MM.1S (cell line): ENCODE results near the gene MUSK.

Experiments used
- DNase-seq: peaks from one replicate; pipeline ENCODE4 v3.0.0-alpha.2; 2015
- H2AFZ ChIP-seq: fragments of 300-600 bp; sonication (generic); 2 replicates; pipeline ENCODE4 v1.6.0; 2016; ENCODE audit warnings: antibody characterized with exemption, low read length
- H3F3A ChIP-seq: fragments of 300-600 bp; sonication (generic); 2 replicates; pipeline ENCODE4 v1.6.1; 2016; ENCODE audit warnings: mild to moderate bottlenecking, antibody characterized with exemption, low read length, moderate library complexity, mixed read lengths; ENCODE audit not compliant: insufficient read depth
- H3K27ac ChIP-seq: fragments of 300-600 bp; sonication (generic); 2 replicates; pipeline ENCODE4 v1.5.1; 2016; ENCODE audit warnings: mild to moderate bottlenecking, low read length
- H3K27me3 ChIP-seq: fragments of 300-600 bp; sonication (generic); replicated peaks from 2 replicates; pipeline ENCODE4 v1.6.0; 2016; ENCODE audit warnings: low read length; ENCODE audit not compliant: insufficient read depth
- H3K36me3 ChIP-seq: fragments of 300-600 bp; sonication (generic); replicated peaks from 2 replicates; pipeline ENCODE4 v1.6.1; 2016; ENCODE audit warnings: mild to moderate bottlenecking, low read length, mixed read lengths; ENCODE audit not compliant: insufficient read depth
- H3K4me1 ChIP-seq: fragments of 300-600 bp; sonication (generic); 2 replicates; pipeline ENCODE4 v1.6.1; 2016; ENCODE audit warnings: low read length, mixed read lengths
- H3K4me2 ChIP-seq: fragments of 300-600 bp; sonication (generic); 2 replicates; pipeline ENCODE4 v1.6.0; 2016; ENCODE audit warnings: low read depth, low read length
- H3K4me3 ChIP-seq: fragments of 300-600 bp; sonication (generic); 2 replicates; pipeline ENCODE4 v1.5.1; 2016; ENCODE audit warnings: low read length, mixed read lengths
- H3K79me2 ChIP-seq: fragments of 300-600 bp; sonication (generic); 2 replicates; pipeline ENCODE4 v1.6.1; 2016; ENCODE audit warnings: mixed run types, low read length, mixed read lengths
- H3K9ac ChIP-seq: fragments of 300-600 bp; sonication (generic); 2 replicates; pipeline ENCODE4 v1.6.1; 2016; ENCODE audit warnings: low read length, mixed read lengths
- H3K9me2 ChIP-seq: fragments of 300-600 bp; sonication (generic); replicated peaks from 2 replicates; pipeline ENCODE4 v1.6.1; 2016; ENCODE audit warnings: mild to moderate bottlenecking, low read length, mixed read lengths; ENCODE audit not compliant: insufficient read depth
- H3K9me3 ChIP-seq: fragments of 300-600 bp; sonication (generic); replicated peaks from 2 replicates; pipeline ENCODE4 v1.6.1; 2016; ENCODE audit warnings: mild to moderate bottlenecking, low read length, mixed read lengths; ENCODE audit not compliant: insufficient read depth
- H4K20me1 ChIP-seq: fragments of 300-600 bp; sonication (generic); 2 replicates; pipeline ENCODE4 v1.6.1; 2016; ENCODE audit warnings: mild to moderate bottlenecking, low read length, moderate library complexity, mixed read lengths; ENCODE audit not compliant: insufficient read depth
- CTCF ChIP-seq: fragments of 300-600 bp; sonication (generic); IDR thresholded peaks from 2 replicates; pipeline ENCODE4 v1.5.1; 2016; ENCODE audit warnings: antibody characterized with exemption, low read length, mixed read lengths
- EZH2 ChIP-seq: fragments of 300-600 bp; sonication (generic); optimal IDR thresholded peaks from 2 replicates; pipeline ENCODE3; 2017; ENCODE audit warnings: low read depth, mild to moderate bottlenecking, antibody characterized with exemption, low read length, mixed read lengths
- EZH2phosphoT487 ChIP-seq: fragments of 300-600 bp; sonication (generic); IDR thresholded peaks from 2 replicates; pipeline ENCODE4 v1.6.1; 2018; ENCODE audit warnings: antibody characterized with exemption, low read length

The MUSK gene

GRCh38 chr9:110775724-110776123 is 107.1 kb downstream of the MUSK start:
- H3K79me2 ChIP-seq: no peaks in the 10 kb centered on the region
- H3K4me2 ChIP-seq: no peak overlapping the region
- H2AFZ ChIP-seq: no peak overlapping the region
- H3F3A ChIP-seq: no peaks in the 10 kb centered on the region
- no peaks in the 10 kb centered on the region for H3K27me3 ChIP-seq
- H4K20me1 ChIP-seq: no peaks in the 10 kb centered on the region
- H3K9me2 ChIP-seq: no peaks in the 10 kb centered on the region
- no peak overlapping the region for H3K27ac ChIP-seq
- no peak overlapping the region for H3K4me3 ChIP-seq
- no peak for TF ChIP-seq EZH2phosphoT487
- no peak for TF ChIP-seq EZH2
- TF ChIP-seq CTCF: no peak
- no peaks in the 10 kb centered on the region for H3K9me3 ChIP-seq
- H3K4me1 ChIP-seq: no peaks in the 10 kb centered on the region
- no peak overlapping the region for H3K9ac ChIP-seq
- no peak for DNase-seq
- no peaks in the 10 kb centered on the region for H3K36me3 ChIP-seq

GRCh38 chr9:110776221-110776620 is 107.6 kb downstream of the MUSK start:
- H3K36me3 ChIP-seq: no peaks in the 10 kb centered on the region

GRCh38 chr9:110777196-110777875 is 108.7 kb downstream of the MUSK start:
- H3K4me2 ChIP-seq: no peak overlapping the region
- no peak overlapping the region for H2AFZ ChIP-seq
- no peak for DNase-seq
- H3K9me3 ChIP-seq: no peaks in the 10 kb centered on the region
- no peaks in the 10 kb centered on the region for H3K79me2 ChIP-seq
- no peak overlapping the region for H3K4me3 ChIP-seq
- no peaks in the 10 kb centered on the region for H3K36me3 ChIP-seq
- no peaks in the 10 kb centered on the region for H4K20me1 ChIP-seq
- no peaks in the 10 kb centered on the region for H3K27me3 ChIP-seq
- TF ChIP-seq EZH2phosphoT487 (no peak), CTCF (no peak), EZH2 (no peak)
- H3K4me1 ChIP-seq: no peaks in the 10 kb centered on the region
- H3F3A ChIP-seq: no peaks in the 10 kb centered on the region
- H3K27ac ChIP-seq: no peak overlapping the region
- H3K9me2 ChIP-seq: no peaks in the 10 kb centered on the region
- no peak overlapping the region for H3K9ac ChIP-seq

More at GRCh38 chr9:110776221-110776620, 107.6 kb downstream of the MUSK start:
- Histone ChIP-seq H4K20me1 (no peaks in the 10 kb centered on the region), H3K9ac (no peak overlapping the region), H3K4me1 (no peaks in the 10 kb centered on the region), H3K4me3 (no peak overlapping the region), H3K27me3 (no peaks in the 10 kb centered on the region), H3K9me3 (no peaks in the 10 kb centered on the region), H3K79me2 (no peaks in the 10 kb centered on the region), H3K9me2 (no peaks in the 10 kb centered on the region), H3K27ac (no peak overlapping the region), H3F3A (no peaks in the 10 kb centered on the region), H2AFZ (no peak overlapping the region), H3K4me2 (no peak overlapping the region)
- TF ChIP-seq EZH2 (no peak), CTCF (no peak), EZH2phosphoT487 (no peak)
- no peak for DNase-seq
